Uterus (tissue), 2 donors: ENCODE data around the gene MYO9B.

Source experiments
- POLR2A ChIP-seq, 2 donors: fragments of 450-650 bp; IDR thresholded peaks; one replicate each; pipeline ENCODE4 v1.6.1; 2016; ENCODE audit warnings: antibody characterized with exemption in 2 of 2, mild to moderate bottlenecking in 1 of 2, moderate library complexity in 1 of 2
- TF ChIP-seq, protein P1 (sequence below), 4 experiments: fragments of 200-600 bp in 2 of 4; fragments of 450-650 bp in 2 of 4; sonication (generic) in 2 of 4; IDR thresholded peaks; one replicate each; pipeline ENCODE4 v1.5.1; 2016 to 2019; ENCODE audit warnings: antibody characterized with exemption in 4 of 4, mild to moderate bottlenecking in 2 of 4, moderate library complexity in 1 of 4

DNA sequence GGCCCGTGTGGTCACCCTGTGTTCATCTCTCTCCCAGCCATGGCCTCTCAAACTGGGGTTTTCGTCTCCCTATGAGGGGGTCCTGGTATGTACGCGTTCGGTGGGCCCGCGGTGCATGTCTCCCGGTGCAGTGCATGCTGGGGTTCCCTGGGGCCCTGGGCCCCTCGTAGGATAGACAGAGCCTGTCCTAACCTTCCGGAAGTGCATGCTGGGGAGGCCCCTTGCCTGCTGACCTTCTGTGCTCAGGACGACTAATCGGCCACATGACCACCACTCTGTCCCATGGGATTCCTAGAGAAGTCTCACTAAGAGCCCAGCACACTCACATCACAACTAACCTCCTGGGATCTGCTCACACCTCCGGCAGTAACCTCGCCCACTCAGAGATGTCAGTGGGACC, 134.7 kb downstream of the MYO9B start:
- TF ChIP-seq, protein P1, sequence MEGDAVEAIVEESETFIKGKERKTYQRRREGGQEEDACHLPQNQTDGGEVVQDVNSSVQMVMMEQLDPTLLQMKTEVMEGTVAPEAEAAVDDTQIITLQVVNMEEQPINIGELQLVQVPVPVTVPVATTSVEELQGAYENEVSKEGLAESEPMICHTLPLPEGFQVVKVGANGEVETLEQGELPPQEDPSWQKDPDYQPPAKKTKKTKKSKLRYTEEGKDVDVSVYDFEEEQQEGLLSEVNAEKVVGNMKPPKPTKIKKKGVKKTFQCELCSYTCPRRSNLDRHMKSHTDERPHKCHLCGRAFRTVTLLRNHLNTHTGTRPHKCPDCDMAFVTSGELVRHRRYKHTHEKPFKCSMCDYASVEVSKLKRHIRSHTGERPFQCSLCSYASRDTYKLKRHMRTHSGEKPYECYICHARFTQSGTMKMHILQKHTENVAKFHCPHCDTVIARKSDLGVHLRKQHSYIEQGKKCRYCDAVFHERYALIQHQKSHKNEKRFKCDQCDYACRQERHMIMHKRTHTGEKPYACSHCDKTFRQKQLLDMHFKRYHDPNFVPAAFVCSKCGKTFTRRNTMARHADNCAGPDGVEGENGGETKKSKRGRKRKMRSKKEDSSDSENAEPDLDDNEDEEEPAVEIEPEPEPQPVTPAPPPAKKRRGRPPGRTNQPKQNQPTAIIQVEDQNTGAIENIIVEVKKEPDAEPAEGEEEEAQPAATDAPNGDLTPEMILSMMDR (IDR thresholded peaks at IDR 0.05) = no peak
- no peak for TF ChIP-seq POLR2A (IDR thresholded peaks at IDR 0.05)
